ENCODE data around the gene SCAF1. TPM values are rescaled to one million over a fixed set of nuclear protein-coding genes. Genes with fewer than 3 reads are reported as not detected.
"Not testable (repeated sequence)": the region's sequence is repeated elsewhere in the genome, so short reads cannot be mapped to it uniquely, and the experiment has no call there.

SCAF1 gene
- total and polyA plus RNA-seq, 9 of the 15 experiments (the other 6 are each of a cell fraction or from before 2014, with no cell fraction given), result 0.20 to 79.0 (median 4.9) TPM

GRCh38 chr19:49632576-49632975, 9.4 kb upstream of the SCAF1 start:
- no peaks in the 10 kb centered on the region for H3K79me2 ChIP-seq (ENCODE audit: control insufficient read depth, insufficient read depth, low read length)
- no peak overlapping the region for H3K4me2 ChIP-seq (ENCODE audit: insufficient read depth, low read length)
- ChIA-PET CTCF (ENCODE audit: low intra/inter-chr PET ratio) (no interaction called here), POLR2A (interaction anchor here (0.6 kb wide), 1 partner anchor 35 kb away, joined by 3 read pairs; no protein-coding TSS in a partner anchor)
- no TSS peak for BruUV-seq (replicated peaks)
- 85% methylated on average over 5 of the region's 5 CpGs for WGBS (ENCODE audit: insufficient coverage, low coverage, missing lambda C conversion rate)
- no peaks in the 10 kb centered on the region for H4K20me1 ChIP-seq (replicated peaks; ENCODE audit: control insufficient read depth, insufficient read depth, low read length)
- H2AFZ ChIP-seq (ENCODE audit: low read depth, low read length), result no peak overlapping the region
- in situ Hi-C loops (cut with MboI), result no loop called here
- peak overlapping the region in 1 of 2 experiments; percentile 29; a peak in 1 of 4 replicates for H3K9ac ChIP-seq (ENCODE audit: insufficient read depth in 1 of 2, low read depth in 2 of 2, low read length in 2 of 2)
- DNase-seq (ENCODE audit: extremely low read depth in 1 of 4, low spot score in 3 of 4) (no peak), FAIRE-seq (peak; percentile 35), ATAC-seq (no peak)
- no peaks in the 10 kb centered on the region for H3K9me1 ChIP-seq (ENCODE audit: control insufficient read depth, insufficient read depth, low read length)
- H3K27me3 ChIP-seq (ENCODE audit: control insufficient read depth in 2 of 2, insufficient read depth in 2 of 2, low read length in 2 of 2), result no peaks in the 10 kb centered on the region
- no peaks in the 10 kb centered on the region; the same call in 2 of the 3 replicates for H3K36me3 ChIP-seq (ENCODE audit: control insufficient read depth, insufficient read depth, low read length)
- H3K4me1 ChIP-seq (replicated peaks in 1 of 2; ENCODE audit: control insufficient read depth in 2 of 2, insufficient read depth in 2 of 2, low read length in 2 of 2), result peaks cover 6 to 23% of the 10 kb centered on the region in 2 experiments; a peak in 3 of 5 replicates
- no peak overlapping the region for H3K27ac ChIP-seq (ENCODE audit: extremely low read depth, low read depth, low read length)
- no peak overlapping the region for H3K4me3 ChIP-seq
- TF ChIP-seq ZBTB2 (IDR thresholded peaks at IDR 0.05) (no peak), IRF1 (CRISPR knock-in tag; IDR thresholded peaks at IDR 0.05; ENCODE audit: borderline replicate concordance) (no peak), ZNF121 (CRISPR knock-in tag; conservative IDR thresholded peaks at IDR 0.05) (peak; percentile 56; the same call in 1 of the 2 replicates)
- intact Hi-C loops (cut with micrococcal nuclease), result no loop called here
- no peaks in the 10 kb centered on the region for H3K9me3 ChIP-seq (replicated peaks; ENCODE audit: control insufficient read depth, insufficient read depth, low read depth, low read length)

- intact Hi-C loops (cut with micrococcal nuclease); H4K20me1 ChIP-seq (replicated peaks; ENCODE audit: control insufficient read depth, insufficient read depth, low read length); DNase-seq (ENCODE audit: extremely low read depth in 1 of 4, low spot score in 3 of 4); H3K9me3 ChIP-seq (replicated peaks; ENCODE audit: control insufficient read depth, insufficient read depth, low read depth, low read length); BruUV-seq (replicated peaks); H3K27ac ChIP-seq (ENCODE audit: extremely low read depth, low read depth, low read length); CTCF ChIA-PET (ENCODE audit: low intra/inter-chr PET ratio); ATAC-seq; H3K9me1 ChIP-seq (ENCODE audit: control insufficient read depth, insufficient read depth, low read length); H3K36me3 ChIP-seq (ENCODE audit: control insufficient read depth, insufficient read depth, low read length); H3K79me2 ChIP-seq (ENCODE audit: control insufficient read depth, insufficient read depth, low read length); H3K4me3 ChIP-seq; H3K4me2 ChIP-seq (ENCODE audit: insufficient read depth, low read length); POLR2A ChIA-PET; H3K27me3 ChIP-seq (ENCODE audit: control insufficient read depth in 2 of 2, insufficient read depth in 2 of 2, low read length in 2 of 2); in situ Hi-C loops (cut with MboI); H2AFZ ChIP-seq (ENCODE audit: low read depth, low read length): not testable (repeated sequence)
- Histone ChIP-seq H3K9ac (ENCODE audit: insufficient read depth in 1 of 2, low read depth in 2 of 2, low read length in 2 of 2) (peak overlapping the region in 1 of 2 experiments; percentile 22; a peak in 1 of 4 replicates), H3K4me1 (replicated peaks in 1 of 2; ENCODE audit: control insufficient read depth in 2 of 2, insufficient read depth in 2 of 2, low read length in 2 of 2) (peaks cover 12 to 29% of the 10 kb centered on the region in 2 experiments)
- 64% methylated on average over 9 of the region's 9 CpGs for WGBS (ENCODE audit: insufficient coverage, low coverage, missing lambda C conversion rate)
- FAIRE-seq, result peak; percentile 26
Observed at GRCh38 chr19:49633273-49633672, 8.7 kb upstream of the SCAF1 start.

Measured in K562 (cell line).